ENCODE measurements around the gene PRODH2. TPM values are rescaled to one million over a fixed set of nuclear protein-coding genes. Genes with fewer than 3 reads are reported as not detected.
"Not testable (repeated sequence)": the region's sequence is repeated elsewhere in the genome, so short reads cannot be mapped to it uniquely, and the experiment has no call there.

Gene PRODH2
- total RNA-seq, 1 donor from 2014 or later: not detected

DNA sequence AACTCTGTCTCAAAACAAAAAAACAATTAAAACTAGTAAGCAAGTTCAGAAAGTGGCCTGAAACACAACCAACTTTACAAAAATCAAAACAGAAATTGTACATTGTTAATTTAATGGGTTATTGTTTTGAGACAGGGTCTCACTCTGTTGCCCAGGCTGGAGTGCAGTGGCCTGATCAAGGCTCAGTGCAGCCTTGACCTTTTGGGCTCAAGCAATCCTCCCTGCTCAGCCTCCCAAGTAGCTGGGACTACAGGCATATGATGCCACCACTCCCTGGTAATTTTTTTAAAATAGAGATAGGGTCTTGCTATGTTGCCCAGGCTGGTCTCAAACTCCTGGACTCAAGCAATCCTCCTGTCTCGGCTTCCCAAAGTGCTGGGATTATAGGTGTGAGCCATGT, 17.1 kb downstream of the PRODH2 start:
- not testable (repeated sequence) for DNase-seq

DNA sequence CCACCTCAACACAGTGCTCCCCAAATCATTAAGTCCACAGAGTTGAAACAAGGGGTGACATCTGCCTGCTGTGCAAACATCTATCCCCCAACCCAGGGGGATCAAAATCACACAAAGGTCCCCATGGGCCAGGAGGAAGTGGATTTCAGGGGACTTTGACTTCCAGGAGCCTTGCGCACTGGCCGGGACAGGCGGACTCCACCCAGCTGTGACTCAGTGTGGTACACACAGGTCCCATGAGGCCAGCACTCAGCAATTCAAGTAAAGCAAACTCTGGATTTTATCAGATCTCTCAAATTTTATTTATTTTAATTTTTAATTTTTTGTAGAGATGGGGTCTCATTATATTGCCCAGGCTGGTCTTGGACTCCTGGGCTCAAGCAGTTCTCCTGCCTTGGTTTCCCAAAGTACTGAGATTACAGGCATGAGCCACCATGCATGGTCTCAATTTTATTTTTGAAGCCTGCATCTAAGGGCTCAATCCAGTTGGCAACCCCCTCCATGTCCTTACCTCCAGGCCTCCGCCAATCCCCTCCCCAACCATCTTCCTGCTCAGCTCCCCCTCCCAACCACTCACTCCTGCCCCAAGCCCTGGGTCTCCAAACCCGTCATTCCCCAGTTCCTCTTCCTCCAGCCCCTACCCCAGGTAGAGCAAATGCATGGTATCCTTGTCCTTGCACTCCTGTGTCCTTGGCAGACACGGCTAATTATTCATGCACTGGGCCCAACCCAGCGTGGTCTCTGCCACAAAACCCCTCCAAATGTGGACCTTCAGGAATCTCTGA, 19.1 kb downstream of the PRODH2 start:
- no peak for DNase-seq

DNA sequence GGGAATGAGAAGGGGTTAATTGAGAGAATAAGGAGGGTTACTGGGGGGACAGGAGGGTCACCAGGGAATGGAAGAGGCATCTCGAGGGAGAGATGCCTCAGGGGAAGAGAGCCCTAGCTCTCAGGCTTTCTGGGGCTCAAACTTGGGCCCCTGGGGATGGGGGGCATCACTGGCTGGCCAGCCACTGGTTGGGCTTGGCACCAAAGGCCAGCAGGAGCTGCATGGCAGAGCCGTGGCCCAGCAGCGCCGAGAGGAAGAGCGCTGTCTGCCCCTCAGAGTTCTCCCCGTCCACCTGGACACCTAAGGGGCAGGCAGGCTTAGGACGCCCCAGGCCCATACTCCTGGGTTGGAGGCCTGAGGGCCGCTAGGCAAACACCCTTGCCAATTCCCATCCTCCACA, 19.8 kb downstream of the PRODH2 start:
- no peak for DNase-seq

DNA sequence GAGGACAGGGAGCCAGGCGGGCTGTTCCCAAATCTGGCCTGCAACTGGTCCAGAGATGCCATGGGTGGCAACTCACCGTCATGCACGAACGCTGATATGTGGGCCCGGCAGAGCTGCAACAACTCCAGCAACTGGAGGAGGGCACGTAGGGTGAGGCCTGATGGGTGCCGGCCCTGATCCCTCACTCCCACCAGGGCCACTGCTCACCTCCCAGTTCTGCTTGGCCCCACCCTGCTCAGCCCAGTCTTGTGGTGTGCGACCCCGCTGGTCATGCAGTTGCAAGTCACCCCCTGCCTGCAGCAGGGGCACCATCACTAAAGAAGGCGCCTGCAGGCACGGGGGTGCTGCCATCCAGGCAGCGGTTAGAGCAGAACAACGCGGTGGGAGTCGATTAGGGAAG, 20.3 kb downstream of the PRODH2 start:
- no peak for DNase-seq

DNA sequence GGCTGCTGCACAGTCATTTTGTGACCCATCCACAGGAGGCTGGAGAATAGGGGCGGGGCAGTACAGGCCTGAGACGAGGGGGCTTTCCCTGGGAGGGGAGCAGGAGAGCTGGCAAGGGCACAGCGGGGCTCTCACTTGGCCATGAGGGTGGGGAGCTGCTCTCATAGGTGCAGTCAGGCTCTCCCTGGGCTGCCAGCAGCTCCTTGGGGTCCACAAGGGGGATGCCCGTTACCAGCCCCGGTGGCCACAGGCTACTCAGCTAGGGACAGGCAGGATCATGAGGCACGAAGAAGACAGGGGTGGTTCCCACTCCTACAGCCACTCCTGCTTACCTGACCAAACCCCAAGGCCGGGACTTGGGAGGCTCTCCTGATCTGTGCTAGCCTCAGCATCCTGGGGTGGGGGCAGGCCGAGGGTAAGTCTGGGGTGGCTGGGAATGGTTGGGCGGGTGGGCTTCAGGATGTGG, 20.8 kb downstream of the PRODH2 start:
- no peak for DNase-seq

DNA sequence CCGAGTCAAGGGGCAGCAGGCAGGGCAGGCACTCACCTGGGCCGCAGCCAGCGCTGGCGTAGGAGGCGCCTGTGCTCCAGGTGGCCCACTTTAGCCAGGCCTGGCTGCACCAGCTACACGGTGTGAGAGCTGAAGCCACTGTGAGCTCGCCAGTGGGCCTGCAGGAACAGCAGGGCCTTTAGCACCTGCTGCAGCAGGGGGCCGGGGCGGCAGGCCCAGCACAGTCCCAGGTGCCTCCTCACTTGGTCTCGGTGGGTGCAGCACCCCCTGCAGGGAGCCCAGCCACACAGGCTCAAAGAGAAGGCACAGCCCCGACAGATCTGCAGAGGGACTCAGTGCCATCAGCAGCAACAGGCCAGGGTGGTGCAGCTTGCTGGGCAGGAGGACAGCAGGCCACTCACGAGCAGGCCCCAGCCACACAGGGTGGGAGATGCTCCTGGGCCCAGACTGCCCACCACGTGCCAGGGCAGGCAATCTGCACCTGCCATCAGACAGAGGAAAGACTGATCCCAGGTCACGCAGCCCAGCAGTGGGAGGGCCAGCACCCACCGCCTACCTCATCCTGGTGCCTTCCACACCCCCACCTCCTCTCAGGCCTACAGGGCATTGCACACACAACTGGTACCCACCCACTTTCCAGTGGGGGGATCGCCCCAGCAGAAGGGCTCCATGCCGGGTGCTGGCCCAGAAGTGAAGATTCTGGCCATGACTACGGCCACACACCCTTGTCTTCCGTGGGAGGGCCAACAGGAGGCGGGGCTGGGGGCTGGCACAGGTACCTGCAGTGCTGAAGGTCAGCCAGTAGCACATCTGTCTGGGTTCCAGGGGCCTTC, 21.4 kb downstream of the PRODH2 start:
- no peak for DNase-seq

DNA sequence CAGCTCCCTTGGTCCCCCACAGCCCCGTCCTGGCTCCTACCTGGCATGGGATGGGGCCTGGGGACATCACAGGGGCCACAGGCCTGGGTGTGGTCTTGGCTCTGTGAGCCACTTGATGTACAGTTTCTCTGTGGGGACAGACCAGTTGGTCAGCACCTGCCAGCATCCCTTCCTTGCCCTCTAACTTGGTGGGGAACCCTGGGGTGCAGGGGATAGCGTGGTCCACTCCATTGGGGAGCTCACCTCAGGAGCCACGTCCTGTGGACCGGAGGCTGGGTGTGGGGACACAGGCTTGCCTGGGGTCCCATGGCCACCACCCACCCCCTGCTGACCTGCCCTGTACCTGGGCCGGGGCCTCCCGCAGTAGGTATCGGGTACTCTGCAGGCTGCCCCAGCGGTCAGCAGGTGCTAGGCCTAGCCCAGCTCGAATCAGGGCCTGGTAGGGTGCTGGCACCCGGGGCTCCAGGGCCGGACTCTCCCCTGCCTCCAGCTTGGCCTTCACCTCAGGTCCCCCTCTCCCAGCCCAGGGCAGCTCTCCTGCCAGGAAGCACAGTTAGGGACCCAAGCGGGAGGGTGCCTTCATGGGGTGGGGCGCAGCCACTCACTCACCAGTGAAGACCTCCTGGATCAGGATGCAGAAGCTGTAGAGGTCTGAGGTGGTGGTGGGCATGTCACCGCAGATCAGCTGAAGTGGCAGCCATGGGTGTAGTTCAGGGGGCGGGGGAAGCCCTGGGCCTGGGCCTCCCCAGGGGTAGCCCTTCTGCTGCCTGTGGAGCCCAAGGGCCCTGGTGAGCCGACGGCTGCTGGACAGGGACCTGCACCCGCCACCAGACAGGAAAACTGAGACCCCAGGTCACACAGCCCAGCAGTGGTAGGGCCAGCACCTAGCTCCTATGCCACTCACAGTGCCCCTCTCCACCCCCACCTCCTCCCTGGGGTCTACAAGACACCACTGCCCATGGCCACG, 22.4 kb downstream of the PRODH2 start:
- DNase-seq: no peak

DNA sequence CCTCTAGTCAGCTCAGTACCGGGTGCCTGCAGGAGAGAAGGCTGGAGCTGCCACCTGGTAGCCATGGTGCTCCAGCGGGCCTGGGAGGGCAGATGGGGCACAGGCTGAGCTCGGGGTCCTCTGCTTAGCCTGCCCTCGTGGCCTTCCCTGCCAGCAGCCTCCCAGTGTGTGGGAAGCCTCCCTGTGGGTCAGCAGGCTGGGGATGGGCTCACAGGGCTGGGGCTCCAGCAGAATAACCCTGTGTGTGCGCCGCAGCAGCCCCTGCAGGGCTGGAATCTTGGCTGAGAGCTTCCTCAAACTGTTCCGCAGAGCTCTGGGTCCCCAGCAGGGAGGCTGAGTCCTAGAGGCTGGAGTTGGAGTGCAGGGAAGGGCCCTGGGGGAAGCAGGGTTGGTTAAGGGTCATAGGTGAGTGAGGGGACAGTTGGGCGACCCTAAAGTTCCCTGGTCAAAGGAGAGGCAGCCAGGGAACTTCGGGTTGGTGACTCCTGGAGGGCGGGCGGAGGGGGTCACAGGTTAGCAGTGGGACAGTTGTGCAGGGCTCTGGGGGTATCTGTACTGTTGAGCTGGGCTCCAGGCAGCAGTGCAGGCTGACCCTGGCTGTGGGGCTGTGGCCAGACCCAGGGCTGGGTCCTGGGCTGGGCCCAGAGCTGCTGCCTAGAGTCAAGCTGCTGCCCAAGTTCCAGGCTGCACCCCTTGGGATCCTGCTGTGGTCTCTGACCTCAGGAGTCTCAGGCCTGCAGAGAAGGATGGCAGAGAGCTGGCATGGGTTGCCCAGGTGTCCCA, 23.3 kb downstream of the PRODH2 start:
- no peak for DNase-seq

DNA sequence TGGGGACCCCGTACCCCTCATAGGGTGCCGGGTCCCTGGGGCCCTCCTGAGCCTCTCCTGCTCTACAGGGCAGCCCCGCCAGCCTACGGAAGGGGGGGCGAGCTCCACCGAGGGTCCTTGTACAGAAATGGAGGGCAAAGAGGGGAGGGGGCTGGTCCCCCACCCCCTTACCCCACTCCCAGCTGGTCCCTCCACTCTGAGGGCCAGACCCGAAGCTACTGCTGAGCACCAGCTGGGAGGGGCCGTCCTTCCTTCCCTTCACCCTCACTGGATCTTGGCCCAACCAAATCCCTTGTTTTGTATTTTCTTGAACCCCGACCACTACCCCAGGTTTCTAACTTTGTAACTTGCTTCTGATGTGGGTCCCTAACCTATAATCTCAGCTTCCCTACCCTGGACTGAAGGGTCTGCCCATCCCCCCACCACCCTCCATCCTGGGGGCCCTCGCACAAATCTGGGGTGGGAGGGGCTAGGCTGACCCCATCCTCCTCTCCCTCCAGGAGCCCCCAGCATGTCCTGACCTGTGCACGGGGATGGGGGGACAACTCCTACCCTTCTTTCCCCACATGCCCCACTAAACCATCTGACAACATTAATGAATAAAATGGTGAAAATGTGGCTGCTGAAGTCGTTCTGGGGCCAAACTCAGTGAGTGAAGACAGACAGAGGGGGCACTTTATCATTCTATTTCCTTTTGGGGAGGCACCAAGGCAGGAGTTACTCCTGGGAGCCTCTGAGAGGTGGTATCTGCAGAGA, 24.3 kb downstream of the PRODH2 start:
- no peak for DNase-seq

DNA sequence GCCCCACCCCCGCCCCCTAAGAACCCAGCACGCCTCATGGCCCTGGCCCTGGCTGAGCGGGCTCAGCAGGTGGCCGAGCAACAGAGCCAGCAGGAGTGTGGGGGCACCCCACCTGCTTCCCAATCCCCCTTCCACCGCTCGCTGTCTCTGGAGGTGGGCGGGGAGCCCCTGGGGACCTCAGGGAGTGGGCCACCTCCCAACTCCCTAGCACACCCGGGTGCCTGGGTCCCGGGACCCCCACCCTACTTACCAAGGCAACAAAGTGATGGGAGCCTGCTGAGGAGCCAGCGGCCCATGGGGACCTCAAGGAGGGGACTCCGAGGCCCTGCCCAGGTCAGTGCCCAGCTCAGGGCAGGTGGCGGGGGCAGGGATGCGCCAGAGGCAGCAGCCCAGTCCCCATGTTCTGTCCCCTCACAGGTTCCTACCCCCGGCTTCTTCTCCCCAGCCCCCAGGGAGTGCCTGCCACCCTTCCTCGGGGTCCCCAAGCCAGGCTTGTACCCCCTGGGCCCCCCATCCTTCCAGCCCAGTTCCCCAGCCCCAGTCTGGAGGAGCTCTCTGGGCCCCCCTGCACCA, 25.3 kb downstream of the PRODH2 start:
- DNase-seq: no peak

DNA sequence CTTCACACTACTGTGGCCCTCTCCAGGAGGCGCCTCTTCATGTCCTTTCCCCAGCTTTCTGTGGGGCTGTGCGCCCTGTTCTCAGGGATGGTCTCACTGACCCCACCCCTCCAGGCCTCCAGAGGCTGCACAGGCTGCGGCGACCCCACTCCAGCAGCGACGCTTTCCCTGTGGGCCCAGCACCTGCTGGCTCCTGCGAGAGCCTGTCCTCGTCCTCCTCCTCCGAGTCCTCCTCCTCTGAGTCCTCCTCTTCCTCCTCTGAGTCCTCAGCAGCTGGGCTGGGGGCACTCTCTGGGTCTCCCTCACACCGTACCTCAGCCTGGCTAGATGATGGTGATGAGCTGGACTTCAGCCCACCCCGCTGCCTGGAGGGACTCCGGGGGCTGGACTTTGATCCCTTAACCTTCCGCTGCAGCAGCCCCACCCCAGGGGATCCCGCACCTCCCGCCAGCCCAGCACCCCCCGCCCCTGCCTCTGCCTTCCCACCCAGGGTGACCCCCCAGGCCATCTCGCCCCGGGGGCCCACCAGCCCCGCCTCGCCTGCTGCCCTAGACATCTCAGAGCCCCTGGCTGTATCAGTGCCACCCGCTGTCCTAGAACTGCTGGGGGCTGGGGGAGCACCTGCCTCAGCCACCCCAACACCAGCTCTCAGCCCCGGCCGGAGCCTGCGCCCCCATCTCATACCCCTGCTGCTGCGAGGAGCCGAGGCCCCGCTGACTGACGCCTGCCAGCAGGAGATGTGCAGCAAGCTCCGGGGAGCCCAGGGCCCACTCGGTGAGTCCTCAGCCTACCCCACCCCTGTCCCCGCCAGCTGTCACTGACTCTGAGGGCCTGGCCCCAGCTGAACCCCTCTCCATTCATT, 26.1 kb downstream of the PRODH2 start:
- DNase-seq: no peak

DNA sequence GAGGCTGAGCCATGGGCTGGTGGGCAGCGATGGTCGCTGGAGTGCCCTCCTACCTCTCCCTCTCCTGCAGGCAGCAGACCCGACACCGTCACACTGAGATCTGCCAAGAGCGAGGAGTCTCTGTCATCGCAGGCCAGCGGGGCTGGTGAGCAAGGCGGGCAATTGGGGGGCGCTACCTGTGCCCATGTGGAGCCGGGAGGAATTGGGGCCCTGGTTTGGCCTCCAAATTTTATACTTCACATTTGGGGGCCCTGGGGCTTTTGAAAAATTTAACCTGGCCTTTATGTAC, 27.4 kb downstream of the PRODH2 start:
- no peak for DNase-seq

DNA sequence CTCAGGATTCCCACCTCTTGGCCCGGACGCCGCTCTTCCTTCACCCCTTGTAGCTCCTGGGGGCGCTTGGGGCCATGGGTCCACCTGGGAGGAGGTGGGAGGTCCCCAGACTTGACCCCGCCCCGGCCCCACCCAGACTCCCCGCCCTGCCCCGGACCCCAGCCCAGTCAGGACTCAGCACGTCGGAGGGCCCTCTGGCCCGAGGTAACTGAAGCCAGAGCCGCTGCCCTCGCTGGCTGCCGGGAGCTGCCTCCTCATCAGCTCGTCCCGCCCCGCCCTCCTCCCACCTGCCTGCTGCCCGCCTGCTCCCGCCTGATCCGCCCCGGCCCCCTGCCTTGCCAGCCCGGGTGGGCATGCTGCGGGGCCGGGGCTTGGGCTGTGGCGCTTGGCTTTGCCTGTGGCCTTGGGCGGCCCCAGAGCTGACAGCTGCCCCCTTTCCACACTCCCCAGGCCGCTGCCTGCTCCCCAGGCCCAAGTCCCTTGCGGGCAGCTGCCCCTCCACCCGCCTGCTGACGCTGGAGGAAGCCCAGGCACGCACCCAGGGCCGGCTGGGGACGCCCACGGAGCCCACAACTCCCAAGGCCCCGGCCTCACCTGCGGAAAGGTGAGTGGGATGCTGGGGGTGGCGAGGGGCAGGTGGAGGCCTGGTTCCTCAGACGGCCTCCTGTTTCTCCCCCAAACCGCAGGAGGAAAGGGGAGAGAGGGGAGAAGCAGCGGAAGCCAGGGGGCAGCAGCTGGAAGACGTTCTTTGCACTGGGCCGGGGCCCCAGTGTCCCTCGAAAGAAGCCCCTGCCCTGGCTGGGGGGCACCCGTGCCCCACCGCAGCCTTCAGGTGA, 27.9 kb downstream of the PRODH2 start:
- DNase-seq: no peak

DNA sequence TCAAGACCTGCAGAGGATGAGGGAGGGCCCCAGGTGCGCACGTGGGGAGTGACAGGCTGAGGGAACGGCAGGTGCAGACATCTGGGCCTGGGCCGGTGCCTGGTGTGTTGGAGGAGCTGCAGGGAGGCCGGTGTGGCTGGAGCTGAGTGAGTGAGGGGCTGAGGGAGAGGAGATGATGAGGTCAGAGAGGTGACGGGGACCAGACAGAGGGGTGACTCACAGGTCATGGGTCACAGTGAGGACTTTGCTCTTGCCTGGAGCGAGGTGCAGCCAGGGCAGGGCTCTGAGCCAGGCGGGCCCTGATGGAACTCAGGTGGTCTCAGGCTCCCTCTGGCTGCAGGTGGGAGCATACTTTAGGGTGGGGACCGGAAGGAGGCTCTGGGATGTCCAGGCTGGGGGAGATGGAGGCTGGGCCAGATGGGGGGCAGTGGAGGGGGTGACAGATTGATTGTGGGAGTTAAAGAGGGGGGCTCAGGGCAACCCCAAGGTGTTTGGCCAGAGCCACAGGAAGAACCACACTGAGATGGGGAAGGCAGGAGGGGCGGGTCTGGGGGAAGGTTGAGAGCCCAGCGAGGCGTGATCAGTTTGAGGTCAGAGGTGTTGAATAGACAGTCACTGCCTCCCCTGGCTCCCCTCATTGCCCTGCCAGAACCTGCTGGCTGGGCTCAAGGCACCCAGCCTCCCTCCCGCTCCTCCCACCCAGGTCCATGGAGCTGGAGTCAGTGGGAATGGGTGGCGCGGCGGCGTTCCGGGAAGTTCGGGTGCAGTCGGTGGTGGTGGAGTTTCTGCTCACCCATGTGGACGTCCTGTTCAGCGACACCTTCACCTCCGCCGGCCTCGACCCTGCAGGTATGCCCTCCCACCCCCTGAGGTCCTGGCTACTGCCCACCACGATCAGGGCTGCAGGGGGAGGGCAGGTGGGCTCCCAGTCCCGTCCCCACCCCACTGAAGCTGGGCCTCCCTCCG, 28.9 kb downstream of the PRODH2 start:
- DNase-seq: no peak

DNA sequence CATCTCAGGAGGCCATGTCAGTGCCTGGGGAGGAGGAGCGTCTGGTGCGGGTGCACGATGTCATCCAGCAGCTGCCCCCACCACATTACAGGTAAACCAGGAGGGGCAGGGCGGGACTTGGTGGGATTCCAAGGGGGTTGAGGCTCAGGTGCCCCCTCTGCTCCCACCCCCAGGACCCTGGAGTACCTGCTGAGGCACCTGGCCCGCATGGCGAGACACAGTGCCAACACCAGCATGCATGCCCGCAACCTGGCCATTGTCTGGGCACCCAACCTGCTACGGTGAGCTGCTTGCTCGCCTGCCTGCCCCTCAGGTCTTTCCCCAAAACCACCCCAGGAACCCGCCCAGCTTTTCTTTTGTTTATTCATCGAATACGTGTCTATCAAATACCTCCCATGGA, 30.1 kb downstream of the PRODH2 start:
- no peak for DNase-seq

DNA sequence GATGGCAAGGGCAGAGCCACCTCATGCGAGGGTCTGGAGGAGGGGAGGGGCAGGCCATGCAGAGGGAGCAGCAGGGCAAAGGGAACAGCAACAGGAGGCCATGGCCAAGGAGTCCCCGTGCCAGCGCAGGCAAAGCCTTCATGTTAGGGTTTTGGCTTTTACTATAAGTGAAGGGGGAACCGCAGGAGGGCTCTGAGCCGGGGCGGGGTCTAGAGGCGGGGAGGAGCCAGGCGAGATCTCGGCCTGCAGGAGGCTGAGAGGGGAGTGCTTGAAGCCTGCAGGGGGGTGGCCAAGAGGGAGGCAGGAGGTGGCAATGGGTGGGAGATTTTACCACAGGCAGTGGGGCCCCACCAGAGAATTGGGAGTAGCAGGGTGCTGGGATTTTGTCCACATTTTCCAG, 31.0 kb downstream of the PRODH2 start:
- no peak for DNase-seq

DNA sequence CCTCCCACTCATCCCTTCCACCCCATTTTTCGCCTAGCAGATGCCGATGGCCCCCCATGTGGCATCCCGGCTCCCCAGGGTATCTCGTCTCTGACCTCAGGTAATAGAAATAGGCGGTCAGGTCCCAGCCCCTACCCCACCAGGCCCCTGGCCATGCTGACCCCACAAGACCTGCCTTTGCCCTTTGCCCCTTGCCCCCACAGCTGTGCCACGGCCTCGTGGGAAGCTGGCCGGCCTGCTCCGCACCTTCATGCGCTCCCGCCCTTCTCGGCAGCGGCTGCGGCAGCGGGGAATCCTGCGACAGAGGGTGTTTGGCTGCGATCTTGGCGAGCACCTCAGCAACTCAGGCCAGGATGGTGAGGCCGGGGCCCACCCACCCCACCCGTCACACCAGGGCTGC, 31.9 kb downstream of the PRODH2 start:
- DNase-seq: no peak

DNA sequence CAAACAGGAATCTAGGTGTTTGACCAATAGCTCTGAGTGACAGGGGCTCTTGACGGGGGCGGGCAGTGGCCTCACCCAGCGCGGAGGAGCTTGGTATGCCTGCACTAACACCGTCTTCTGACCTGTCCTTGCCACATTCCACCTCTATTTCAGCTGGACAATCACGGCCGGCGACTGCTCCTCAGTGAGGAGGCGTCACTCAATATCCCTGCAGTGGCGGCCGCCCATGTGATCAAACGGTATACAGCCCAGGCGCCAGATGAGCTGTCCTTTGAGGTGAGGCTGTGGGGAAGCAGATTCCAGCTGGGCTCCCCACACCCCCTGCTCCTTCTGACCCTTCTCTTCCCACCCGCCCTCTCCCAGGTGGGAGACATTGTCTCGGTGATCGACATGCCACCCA, 32.6 kb downstream of the PRODH2 start:
- no peak for DNase-seq

All from occipital lobe (tissue), 2 donors.